Mesodermal cell (in vitro differentiated cells): Measurements from ENCODE around the gene ATP11A.

Experiments used
- H3K27ac ChIP-seq: 2 replicates; pipeline ENCODE4 v1.7.0; 2013; ENCODE audit warnings: mild to moderate bottlenecking, low read depth, low read length, moderate library complexity; ENCODE audit not compliant: severe bottlenecking
- H3K36me3 ChIP-seq: 2 replicates; pipeline ENCODE4 v1.7.1; 2013; ENCODE audit warnings: mild to moderate bottlenecking, low read length, moderate library complexity; ENCODE audit not compliant: control insufficient read depth, insufficient read depth
- H3K4me1 ChIP-seq: one replicate; pipeline ENCODE4 v1.7.1; 2013; ENCODE audit warnings: mild to moderate bottlenecking, low read length; ENCODE audit not compliant: insufficient read depth, control insufficient read depth, poor library complexity, severe bottlenecking
- H3K4me3 ChIP-seq: 2 replicates; pipeline ENCODE4 v1.7.0; 2013; ENCODE audit warnings: low read length, control low read depth, mild to moderate bottlenecking; ENCODE audit not compliant: insufficient read depth, poor library complexity, severe bottlenecking; ENCODE audit errors: extremely low read depth
- H3K9me3 ChIP-seq: 2 replicates; pipeline ENCODE4 v1.7.1; 2013; ENCODE audit warnings: mild to moderate bottlenecking, low read length, moderate library complexity; ENCODE audit not compliant: control insufficient read depth
- WGBS, 2 experiments: methylation state at CpG; one replicate each; pipeline ENCODE4 v1.1.5; 2013; ENCODE audit warnings: missing lambda C conversion rate in 2 of 2; ENCODE audit not compliant: insufficient coverage in 2 of 2; 5-methylcytosine and 5-hydroxymethylcytosine counted together

Gene ATP11A

GRCh38 chr13:112933649-112934048, 243.8 kb downstream of the ATP11A start:
- Histone ChIP-seq H3K27ac (no peak overlapping the region), H3K4me1 (peaks cover 3% of the 10 kb centered on the region), H3K36me3 (no peaks in the 10 kb centered on the region), H3K9me3 (no peaks in the 10 kb centered on the region), H3K4me3 (no peak overlapping the region)
- WGBS, 2 experiments, result 91 to 94% methylated on average over 4 to 7 of the region's 7 CpGs

- Histone ChIP-seq H3K36me3 (no peaks in the 10 kb centered on the region), H3K9me3 (no peaks in the 10 kb centered on the region), H3K4me1 (peaks cover 3% of the 10 kb centered on the region), H3K27ac (no peak overlapping the region), H3K4me3 (no peak overlapping the region)
- WGBS, 2 experiments, result 53 to 57% methylated on average over 6 of the region's 6 CpGs
These were observed 244.2 kb downstream of the ATP11A start for GRCh38 chr13:112934078-112934477.
